Measurements from ENCODE around the gene RELT. TPM values are rescaled to one million over a fixed set of nuclear protein-coding genes. Genes with fewer than 3 reads are reported as not detected.
"Not testable (repeated sequence)": the region's sequence is repeated elsewhere in the genome, so short reads cannot be mapped to it uniquely, and the experiment has no call there.

The RELT gene
- total RNA-seq, 2 donors from 2014 or later, result 6.5 to 14.2 TPM

DNA sequence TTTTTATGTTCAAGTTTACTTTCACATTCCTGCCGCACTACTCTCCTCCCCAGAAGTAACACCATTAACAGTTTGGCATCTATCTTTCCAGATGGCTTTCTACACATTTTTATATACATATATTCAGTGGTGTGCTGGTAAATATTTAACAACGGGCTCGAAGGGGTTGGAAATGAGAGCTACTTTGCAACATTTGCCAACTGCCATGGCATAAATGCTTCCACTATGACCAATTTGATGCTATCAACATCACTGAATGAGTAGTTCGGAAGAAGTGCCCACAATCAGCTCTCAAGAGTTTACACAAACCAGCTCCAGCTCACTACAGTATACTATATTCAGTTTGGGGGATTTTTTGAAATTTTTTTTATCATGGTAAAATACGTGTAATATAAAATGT, 55.2 kb downstream of the RELT start:
- no peak for DNase-seq (ENCODE audit: low spot score)

DNA sequence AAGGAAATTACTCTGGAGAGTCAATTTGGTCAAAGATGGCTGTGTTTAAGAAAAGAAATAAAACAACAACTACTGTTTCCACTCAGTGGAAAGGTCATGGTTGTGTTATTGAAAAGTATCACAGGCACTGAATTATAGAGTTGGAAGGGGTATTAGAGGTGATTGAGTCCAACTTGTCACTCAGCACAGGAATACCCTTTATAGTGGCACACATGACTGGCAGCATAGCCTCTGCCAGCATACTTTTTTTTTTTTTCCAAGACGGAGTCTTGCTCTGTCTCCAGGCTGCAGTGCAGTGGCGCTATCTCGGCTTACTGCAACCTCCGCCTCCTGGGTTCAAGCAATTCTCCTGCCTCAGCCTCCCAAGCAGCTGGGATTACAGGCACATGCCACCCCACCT, 60.7 kb downstream of the RELT start:
- not testable (repeated sequence) for H3K27ac ChIP-seq; H3K27me3 ChIP-seq (replicated peaks; ENCODE audit: insufficient read depth); H3K9me3 ChIP-seq; H3K4me1 ChIP-seq (ENCODE audit: control insufficient read depth in 1 of 2, low read depth in 2 of 2); H3K36me3 ChIP-seq; ATAC-seq (ENCODE audit: insufficient number of reproducible peaks, low FRiP score, low read depth); DNase-seq (ENCODE audit: low spot score); H3K4me3 ChIP-seq

More for the DNA sequence above, 55.2 kb downstream of the RELT start:
- no peaks in the 10 kb centered on the region for H3K27me3 ChIP-seq (replicated peaks; ENCODE audit: insufficient read depth)
- TF ChIP-seq, protein P1, sequence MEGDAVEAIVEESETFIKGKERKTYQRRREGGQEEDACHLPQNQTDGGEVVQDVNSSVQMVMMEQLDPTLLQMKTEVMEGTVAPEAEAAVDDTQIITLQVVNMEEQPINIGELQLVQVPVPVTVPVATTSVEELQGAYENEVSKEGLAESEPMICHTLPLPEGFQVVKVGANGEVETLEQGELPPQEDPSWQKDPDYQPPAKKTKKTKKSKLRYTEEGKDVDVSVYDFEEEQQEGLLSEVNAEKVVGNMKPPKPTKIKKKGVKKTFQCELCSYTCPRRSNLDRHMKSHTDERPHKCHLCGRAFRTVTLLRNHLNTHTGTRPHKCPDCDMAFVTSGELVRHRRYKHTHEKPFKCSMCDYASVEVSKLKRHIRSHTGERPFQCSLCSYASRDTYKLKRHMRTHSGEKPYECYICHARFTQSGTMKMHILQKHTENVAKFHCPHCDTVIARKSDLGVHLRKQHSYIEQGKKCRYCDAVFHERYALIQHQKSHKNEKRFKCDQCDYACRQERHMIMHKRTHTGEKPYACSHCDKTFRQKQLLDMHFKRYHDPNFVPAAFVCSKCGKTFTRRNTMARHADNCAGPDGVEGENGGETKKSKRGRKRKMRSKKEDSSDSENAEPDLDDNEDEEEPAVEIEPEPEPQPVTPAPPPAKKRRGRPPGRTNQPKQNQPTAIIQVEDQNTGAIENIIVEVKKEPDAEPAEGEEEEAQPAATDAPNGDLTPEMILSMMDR (IDR thresholded peaks at IDR 0.05), result no peak
- H3K9me3 ChIP-seq, result no peaks in the 10 kb centered on the region
- no peak overlapping the region for H3K27ac ChIP-seq
- no peak for ATAC-seq (ENCODE audit: insufficient number of reproducible peaks, low FRiP score, low read depth)
- H3K4me1 ChIP-seq (ENCODE audit: control insufficient read depth in 1 of 2, low read depth in 2 of 2), result peaks cover 0 to 8% of the 10 kb centered on the region in 2 donors
- no peaks in the 10 kb centered on the region for H3K36me3 ChIP-seq
- no peak overlapping the region for H3K4me3 ChIP-seq

DNA sequence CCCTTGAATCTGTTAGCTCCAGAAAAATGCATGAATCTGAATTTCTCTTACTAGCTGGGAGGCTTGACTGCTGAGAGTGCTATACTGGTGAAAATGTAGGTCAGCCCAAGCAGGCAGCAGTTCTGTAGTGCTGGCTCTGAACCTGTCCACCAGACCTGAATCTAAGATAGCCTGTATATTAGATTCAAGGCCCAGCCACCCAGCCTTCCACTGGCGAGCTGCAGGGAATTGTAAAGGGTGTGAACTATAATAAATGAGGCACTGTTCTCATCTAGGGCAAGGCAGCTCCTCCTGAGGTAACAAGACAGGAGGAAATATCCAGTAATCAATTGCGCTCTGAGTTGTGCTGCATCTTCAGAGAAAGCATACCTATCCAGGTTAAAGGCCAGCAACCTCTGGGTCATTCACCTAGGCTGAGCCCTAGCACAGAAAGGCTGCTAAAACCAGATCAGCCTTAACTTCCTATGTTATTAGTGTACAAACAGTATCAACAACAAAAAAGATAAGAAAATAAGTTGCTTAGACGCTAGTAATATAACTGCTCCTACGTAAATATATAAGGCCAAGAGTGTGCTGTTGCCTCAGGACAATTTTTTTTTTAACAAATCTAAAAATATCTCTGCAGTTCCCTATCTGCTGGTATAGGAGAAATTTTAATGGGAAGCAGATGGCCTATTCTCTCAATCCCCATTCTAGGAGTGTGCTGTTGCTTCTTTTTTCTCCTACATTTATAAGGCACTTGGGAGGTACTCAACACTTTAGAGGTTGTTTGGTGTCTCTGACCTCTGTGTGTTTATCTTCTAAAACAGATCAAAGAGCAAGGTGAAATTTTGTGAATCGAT, 63.0 kb downstream of the RELT start:
- Histone ChIP-seq H3K36me3 (no peaks in the 10 kb centered on the region), H3K27ac (no peak overlapping the region)
- ATAC-seq (ENCODE audit: insufficient number of reproducible peaks, low FRiP score, low read depth), result no peak

DNA sequence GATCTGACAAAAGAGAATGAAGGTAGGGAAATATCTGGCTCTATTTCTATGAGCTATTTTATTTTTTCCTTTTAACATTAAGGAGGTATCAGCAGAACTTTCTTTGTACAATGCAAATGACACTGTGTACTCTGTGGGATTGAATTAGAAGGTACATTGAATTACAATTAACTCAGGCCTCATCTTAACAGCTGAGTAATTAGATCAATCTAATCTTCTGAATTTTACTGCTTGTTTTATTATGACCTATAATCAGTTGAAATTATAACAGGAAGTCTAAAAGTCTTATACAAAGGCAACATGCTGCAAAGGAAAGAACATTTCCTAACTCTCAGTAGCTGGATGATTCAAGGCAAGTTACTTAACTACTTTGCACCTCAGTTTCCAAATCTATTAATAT, 69.8 kb downstream of the RELT start:
- Histone ChIP-seq H3K36me3 (no peaks in the 10 kb centered on the region), H3K9me3 (no peaks in the 10 kb centered on the region), H3K27ac (no peak overlapping the region), H3K4me3 (no peak overlapping the region), H3K27me3 (replicated peaks; ENCODE audit: insufficient read depth) (no peaks in the 10 kb centered on the region), H3K4me1 (ENCODE audit: control insufficient read depth in 1 of 2, low read depth in 2 of 2) (peaks cover 0 to 10% of the 10 kb centered on the region in 2 donors)
- TF ChIP-seq, protein P1 (IDR thresholded peaks at IDR 0.05), result no peak
- DNase-seq (ENCODE audit: low spot score) (no peak), ATAC-seq (ENCODE audit: insufficient number of reproducible peaks, low FRiP score, low read depth) (no peak)

More for the DNA sequence above, 63.0 kb downstream of the RELT start:
- Histone ChIP-seq H3K4me3 (no peak overlapping the region), H3K4me1 (ENCODE audit: control insufficient read depth in 1 of 2, low read depth in 2 of 2) (peaks cover 0 to 9% of the 10 kb centered on the region in 2 donors), H3K27me3 (replicated peaks; ENCODE audit: insufficient read depth) (no peaks in the 10 kb centered on the region), H3K9me3 (no peaks in the 10 kb centered on the region)
- TF ChIP-seq, protein P1 (IDR thresholded peaks at IDR 0.05), result no peak
- DNase-seq (ENCODE audit: low spot score), result no peak

DNA sequence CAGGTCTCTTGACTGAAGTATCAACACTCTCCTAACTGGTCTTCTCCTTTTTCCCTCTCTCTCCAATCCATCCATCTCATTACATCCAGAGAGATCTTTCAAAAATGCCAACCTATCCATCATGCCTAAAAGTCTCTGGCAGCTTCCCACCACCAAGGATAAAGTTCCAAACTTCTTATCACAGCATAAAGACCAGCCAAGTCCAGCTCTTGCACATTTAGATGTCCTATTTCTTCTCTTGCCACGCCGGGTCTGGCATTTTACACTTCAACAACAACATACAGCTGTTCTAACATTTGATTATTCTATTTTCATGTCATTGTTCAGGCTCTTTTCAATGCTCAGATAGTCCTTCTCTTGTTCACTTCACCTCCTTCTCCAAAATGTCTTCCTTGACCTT, 70.6 kb downstream of the RELT start:
- ATAC-seq (ENCODE audit: insufficient number of reproducible peaks, low FRiP score, low read depth) (no peak), DNase-seq (ENCODE audit: low spot score) (no peak)
- TF ChIP-seq, protein P1 (IDR thresholded peaks at IDR 0.05), result no peak
- Histone ChIP-seq H3K9me3 (no peaks in the 10 kb centered on the region), H3K27ac (no peak overlapping the region), H3K36me3 (no peaks in the 10 kb centered on the region), H3K4me3 (no peak overlapping the region), H3K27me3 (replicated peaks; ENCODE audit: insufficient read depth) (no peaks in the 10 kb centered on the region), H3K4me1 (ENCODE audit: control insufficient read depth in 1 of 2, low read depth in 2 of 2) (peaks cover 0 to 10% of the 10 kb centered on the region in 2 donors)

Other genes starting within 250 kb of the RELT start
- gene FCHSD2, start 234.1 kb upstream of the RELT start, total RNA-seq, result 10 to 100 TPM; 56.5 to 75.3 TPM
- 1 to 10 TPM; 3.5 to 5.7 TPM for gene P2RY2, start 158.1 kb upstream of the RELT start, total RNA-seq
- gene P2RY6, start 104.1 kb upstream of the RELT start, total RNA-seq, result 10 to 100 TPM in 1 of 2 donors, 1 to 10 TPM in 1; 7.7 to 13.4 TPM
- gene ARHGEF17, start 68.1 kb upstream of the RELT start, total RNA-seq, result 100 to 1,000 TPM; 244 to 308 TPM
- 10 to 100 TPM; 34.0 to 36.0 TPM for gene FAM168A, start 221.7 kb downstream of the RELT start, total RNA-seq

All from thoracic aorta (tissue), 2 donors.